CD4-positive, alpha-beta T cell treated with Interleukin-17A for 1 hour (primary cell): ENCODE data around the gene OR2H2.

ENCODE experiments used
- DNase-seq: peaks from one replicate; pipeline ENCODE4 v3.0.0-alpha.2; 2020

OR2H2 gene

DNA sequence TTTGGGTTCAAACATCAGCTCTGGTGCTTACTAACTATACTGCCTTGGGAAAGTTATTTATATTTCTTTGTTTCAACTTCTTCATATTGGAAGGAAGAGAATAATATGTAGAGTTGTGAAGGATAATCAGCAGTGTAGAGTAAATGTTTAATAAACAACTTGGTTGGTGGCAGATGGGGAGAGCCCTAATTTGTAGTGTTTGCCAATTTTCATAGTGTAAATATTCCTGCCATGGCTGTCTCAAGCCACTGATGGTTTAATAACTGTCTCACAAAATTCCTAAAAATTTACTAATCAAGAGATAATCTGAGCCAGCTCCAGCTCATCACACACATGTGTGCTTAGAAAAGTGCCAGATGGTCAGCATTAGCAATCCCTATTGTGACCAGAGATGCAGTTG is at the start of gene OR2H2:
TSS of gene OR2H2 (plus strand) at position 301 of the 400 bp plus-strand sequence. CDS start 2,824 bp downstream, outside the sequence.
- no peak for DNase-seq

DNA sequence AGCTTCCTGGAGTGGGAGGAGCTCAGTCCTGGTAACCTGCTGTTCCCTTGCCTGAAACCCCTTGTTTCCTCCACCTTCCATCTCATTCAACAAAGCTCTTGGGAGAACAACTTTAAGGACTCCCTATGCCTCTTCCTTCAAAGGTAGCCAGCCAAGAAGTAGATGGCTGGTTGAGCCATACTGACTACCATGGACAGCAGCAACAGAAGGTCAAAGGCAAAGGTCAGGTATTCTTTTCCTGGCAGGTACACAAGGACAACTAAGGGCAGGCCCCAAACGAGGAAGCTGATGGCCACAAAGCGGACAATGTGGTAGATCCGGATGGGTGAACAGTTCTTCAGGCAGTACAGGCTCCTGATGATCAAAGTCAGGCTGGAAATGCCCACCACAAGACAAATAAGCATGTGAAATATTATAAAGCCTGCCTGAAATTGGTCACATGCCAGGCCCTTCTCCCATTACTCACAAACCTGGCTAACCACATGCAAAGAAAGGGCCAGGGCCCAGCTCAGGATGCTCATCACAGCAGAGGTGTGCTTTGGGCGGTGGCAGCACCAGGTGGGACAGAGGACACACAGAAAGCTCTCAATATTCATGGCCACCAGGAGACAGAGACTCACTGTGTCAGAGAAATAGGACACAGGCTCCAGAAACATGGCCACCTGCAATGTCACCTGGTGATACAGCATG is 47.1 kb upstream of the OR2H2 start:
- no peak for DNase-seq

DNA sequence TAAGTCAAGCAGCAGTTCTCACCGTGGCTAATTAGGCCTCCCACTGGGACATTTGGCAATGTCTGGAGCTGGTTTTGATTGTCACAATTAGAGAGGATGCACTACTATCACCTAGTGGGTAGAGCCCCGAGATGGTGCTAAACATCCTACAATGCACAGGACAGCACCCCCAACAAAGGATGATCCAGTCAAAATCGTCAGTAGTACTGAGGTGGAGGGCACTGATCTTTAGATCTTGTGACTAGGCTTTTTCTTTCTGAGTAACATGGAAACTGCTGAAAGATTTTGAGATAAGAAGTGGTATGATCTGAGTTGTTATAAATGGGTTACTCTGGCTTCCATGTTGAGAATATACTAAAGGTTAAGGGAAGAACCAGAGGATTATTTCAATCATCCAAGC is 37.3 kb upstream of the OR2H2 start:
- DNase-seq: no peak

GRCh38 chr6:29552512-29553051 is 32.3 kb upstream of the OR2H2 start:
- DNase-seq: peak; percentile 82

DNA sequence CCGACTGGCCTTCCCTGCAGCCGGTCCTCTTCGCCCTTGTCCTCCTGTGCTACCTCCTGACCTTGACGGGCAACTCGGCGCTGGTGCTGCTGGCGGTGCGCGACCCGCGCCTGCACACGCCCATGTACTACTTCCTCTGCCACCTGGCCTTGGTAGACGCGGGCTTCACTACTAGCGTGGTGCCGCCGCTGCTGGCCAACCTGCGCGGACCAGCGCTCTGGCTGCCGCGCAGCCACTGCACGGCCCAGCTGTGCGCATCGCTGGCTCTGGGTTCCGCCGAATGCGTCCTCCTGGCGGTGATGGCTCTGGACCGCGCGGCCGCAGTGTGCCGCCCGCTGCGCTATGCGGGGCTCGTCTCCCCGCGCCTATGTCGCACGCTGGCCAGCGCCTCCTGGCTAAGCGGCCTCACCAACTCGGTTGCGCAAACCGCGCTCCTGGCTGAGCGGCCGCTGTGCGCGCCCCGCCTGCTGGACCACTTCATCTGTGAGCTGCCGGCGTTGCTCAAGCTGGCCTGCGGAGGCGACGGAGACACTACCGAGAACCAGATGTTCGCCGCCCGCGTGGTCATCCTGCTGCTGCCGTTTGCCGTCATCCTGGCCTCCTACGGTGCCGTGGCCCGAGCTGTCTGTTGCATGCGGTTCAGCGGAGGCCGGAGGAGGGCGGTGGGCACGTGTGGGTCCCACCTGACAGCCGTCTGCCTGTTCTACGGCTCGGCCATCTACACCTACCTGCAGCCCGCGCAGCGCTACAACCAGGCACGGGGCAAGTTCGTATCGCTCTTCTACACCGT is 31.5 kb upstream of the OR2H2 start:
- DNase-seq: peak; percentile 12

- no peak for DNase-seq
Observed at GRCh38 chr6:29554764-29555163, 30.2 kb upstream of the OR2H2 start.

DNA sequence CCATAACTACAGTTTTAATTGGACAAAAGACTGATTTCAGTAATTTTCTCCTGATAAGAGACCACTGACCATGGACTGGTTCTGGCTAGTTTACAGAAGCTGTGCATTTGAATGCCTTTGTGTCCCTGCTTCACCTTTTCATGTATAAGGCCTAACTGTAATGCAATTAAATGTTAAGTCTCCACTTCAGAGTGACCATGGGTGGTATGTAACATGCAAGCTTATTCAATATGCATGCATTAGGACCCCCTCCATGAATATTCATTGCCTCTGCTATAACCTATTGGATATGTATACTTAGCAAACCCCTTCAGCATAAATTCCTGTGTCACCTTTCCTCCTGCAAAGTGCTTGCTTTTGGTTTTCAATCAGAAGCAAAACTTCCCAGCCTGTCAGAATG is 27.6 kb upstream of the OR2H2 start:
- DNase-seq: no peak

DNA sequence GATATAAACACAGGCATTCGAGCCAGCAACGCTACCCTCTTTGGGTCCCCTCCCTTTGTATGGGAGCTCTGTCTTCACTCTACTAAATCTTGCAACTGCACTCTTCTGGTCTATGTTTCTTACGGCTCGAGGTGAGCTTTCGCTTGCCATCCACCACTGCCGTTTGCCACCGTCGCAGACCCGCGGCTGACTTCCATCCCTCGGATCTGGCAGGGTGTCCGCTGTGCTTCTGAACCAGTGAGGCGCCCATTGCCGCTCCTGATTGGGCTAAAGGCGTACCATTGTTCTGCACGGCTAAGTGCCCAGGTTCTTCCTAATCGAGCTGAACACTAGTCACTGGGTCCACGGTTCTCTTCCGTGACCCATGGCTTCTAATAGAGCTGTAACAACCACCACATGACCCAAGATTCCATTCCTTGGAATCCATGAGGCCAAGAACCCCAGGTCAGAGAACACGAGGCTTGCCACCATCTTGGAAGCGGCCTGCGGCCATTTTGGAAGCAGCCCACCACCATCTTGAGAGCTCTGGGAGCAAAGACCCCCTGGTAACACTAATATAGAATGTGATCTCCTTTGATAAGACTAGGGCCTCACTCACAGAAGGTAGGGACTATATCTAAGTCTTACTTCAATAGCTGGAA is 26.4 kb upstream of the OR2H2 start:
- no peak for DNase-seq

GRCh38 chr6:29559524-29560287 is 25.2 kb upstream of the OR2H2 start, which contains the start of gene UBD:
UBD (minus strand) TSS chr6:29559732; CDS start chr6:29559701, 31 bp downstream.
- DNase-seq: no peak

- no peak for DNase-seq
Observed at GRCh38 chr6:29561091-29561490, 23.8 kb upstream of the OR2H2 start.

GRCh38 chr6:29561606-29562181 is 23.2 kb upstream of the OR2H2 start:
- DNase-seq: no peak

- DNase-seq: no peak
Observed at GRCh38 chr6:29563435-29563965, 21.4 kb upstream of the OR2H2 start.

- DNase-seq: no peak
Observed at GRCh38 chr6:29564875-29565274, 20.0 kb upstream of the OR2H2 start.

GRCh38 chr6:29566856-29567255 is 18.1 kb upstream of the OR2H2 start:
- no peak for DNase-seq

DNA sequence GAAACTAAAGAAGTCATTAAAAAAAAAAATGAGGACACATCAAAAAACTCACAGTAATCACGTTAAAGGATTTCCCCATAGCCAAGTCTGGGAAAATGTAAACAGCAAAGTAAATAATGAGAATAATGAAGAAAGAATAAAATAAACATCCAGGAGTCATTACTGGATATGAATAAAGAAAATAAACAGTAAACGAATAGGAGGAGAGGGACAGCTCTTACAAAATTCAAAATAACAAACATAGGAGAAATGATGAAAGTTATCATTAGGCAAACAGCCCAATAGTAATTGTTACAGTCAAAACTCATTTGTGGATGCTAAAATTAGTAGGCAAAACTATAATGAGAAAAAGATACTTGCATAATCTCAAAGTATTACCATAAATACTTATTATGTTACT is 17.4 kb upstream of the OR2H2 start:
- no peak for DNase-seq

GRCh38 chr6:29567991-29568390 is 16.9 kb upstream of the OR2H2 start:
- no peak for DNase-seq

- DNase-seq: no peak
Observed at GRCh38 chr6:29576056-29576455, 8.9 kb upstream of the OR2H2 start.

- DNase-seq: no peak
Observed at GRCh38 chr6:29577544-29577943, 7.4 kb upstream of the OR2H2 start.

- DNase-seq: peak; percentile 67
Observed at GRCh38 chr6:29589423-29590048, 4.6 kb downstream of the OR2H2 start.

DNA sequence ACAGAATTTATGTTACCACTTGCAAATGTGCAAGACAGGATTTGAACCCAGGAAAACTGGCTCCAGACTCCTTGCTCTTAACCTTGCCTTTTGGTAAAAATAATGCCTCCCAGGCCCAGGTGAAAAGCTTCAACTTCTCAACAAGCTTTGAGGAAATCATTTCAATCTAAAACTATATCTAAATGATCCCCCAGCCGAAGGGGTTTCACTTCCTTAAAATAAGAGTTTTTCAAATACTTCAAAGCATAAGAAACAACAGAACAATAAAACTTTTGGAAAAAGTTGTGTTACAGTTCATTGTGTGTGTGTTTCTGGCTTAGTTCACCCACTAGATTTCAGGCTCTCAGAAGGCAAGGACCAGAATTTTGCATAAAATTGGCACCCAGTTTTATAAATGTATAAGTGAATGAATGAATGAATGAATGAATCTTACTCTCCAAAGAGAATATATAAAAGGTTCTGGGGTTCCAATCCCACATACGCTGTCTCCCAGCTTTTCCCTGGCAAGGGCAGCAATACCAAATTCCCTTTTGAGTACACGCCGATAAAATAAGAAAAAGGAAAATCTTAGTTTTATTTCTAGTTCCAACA is 5.4 kb downstream of the OR2H2 start:
- DNase-seq: no peak

DNA sequence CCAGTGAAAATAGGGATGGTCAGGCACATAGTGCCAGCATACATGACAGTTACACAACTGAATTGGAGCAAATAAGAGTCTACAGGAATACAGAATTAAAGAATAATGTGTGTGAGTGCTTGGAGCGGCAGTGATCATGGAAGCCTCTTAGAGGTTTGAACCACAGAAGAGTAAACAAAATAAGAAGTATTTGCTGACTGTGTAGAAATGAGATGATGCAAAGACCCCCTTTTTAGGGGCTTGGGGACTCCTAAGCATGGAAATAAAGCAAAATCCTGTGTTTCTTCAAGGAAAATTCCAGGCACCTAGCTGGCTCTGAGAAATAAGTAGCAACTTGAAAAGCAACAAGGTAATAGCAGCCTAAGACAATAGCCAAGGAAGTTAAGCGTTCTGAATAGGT is 6.8 kb downstream of the OR2H2 start:
- no peak for DNase-seq
